ENCODE measurements around the gene ZNF516. TPM values are rescaled to one million over a fixed set of nuclear protein-coding genes. Genes with fewer than 3 reads are reported as not detected.

Gene ZNF516
- total and polyA plus RNA-seq, 10 of the 15 experiments (the other 5 are each of a cell fraction or from before 2014, with no cell fraction given), result 2.0 to 32.0 (median 8.3) TPM

DNA sequence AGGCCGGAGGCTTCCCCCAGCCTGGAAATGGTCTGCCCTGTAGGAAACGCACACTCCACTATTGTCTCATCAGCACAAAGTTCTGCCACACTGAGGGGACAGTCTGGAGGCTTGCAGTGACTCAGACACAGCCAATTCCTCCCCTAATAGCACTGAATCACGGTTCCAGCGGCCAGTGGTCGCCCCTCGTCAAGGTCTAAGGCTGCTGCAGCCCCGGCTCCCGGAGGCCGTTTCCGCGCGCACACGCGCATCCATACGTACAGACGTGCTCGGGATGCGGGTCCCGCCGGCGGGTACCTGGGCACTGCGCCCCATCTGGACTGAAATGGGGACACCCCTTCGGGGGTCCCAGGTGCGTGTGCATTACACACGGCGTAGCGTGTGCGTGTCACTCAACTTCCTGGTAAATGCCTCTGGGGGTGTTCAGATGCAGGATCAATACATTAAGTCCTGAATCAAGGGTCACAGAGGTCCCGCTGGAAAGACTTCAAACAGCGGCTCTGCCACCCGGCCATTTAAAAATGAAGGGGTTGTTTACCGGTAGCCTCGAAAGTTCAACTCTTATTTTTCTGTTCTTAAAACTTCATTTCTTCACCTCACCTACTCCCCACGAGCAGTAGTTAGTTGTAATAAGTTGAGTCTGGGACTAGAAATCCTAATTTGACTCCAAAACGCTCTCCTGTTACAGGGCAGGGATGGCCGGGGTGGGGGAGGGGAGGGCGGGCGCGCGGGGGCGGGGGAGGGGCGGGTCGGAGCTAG lies 572 bp upstream of the ZNF516 start:
- DNase-seq (ENCODE audit: low read depth, low spot score), result no peak
- ChIA-PET SMC1A (ENCODE audit: uncharacterized antibody, unreplicated experiment) (no interaction called here), POLR2A (no interaction called here), CTCF (no interaction called here), RAD21 (ENCODE audit: unreplicated experiment) (no interaction called here)
- peak overlapping the region; percentile 88 for H3K27ac ChIP-seq (ENCODE audit: control insufficient read depth, insufficient read depth)
- FAIRE-seq, result no peak
- peak; percentile 22 for ATAC-seq
- H3K27me3 ChIP-seq (replicated peaks in 1 of 2; ENCODE audit: control insufficient read depth in 2 of 2, insufficient read depth in 2 of 2, low read length in 1 of 2), result no peaks in the 10 kb centered on the region
- H4K20me1 ChIP-seq (ENCODE audit: control insufficient read depth, insufficient read depth), result no peaks in the 10 kb centered on the region
- BruUV-seq (replicated peaks), result no TSS peak
- in situ Hi-C loops (cut with MboI) (no loop called here), intact Hi-C loops (cut with micrococcal nuclease; ENCODE audit: unreplicated experiment) (loop anchor here (10.0 kb wide), 3 partner anchors 329 to 2001 kb away; partner anchors contain the start of genes CNDP2 and ZNF236)
- H2AFZ ChIP-seq (ENCODE audit: control insufficient read depth, low read depth, low read length), result peak overlapping the region; percentile 87
- H3K9ac ChIP-seq (ENCODE audit: control insufficient read depth, insufficient read depth, low read length), result peak overlapping the region; percentile 89
- WGBS (ENCODE audit: insufficient coverage, insufficient replicate concordance, low lambda C conversion rate, missing lambda C conversion rate), result 26% methylated on average over 33 of the region's 43 CpGs
- no peaks in the 10 kb centered on the region for H3K36me3 ChIP-seq (ENCODE audit: control insufficient read depth in 2 of 2, insufficient read depth in 2 of 2, low read length in 1 of 2)
- H3K4me1 ChIP-seq (ENCODE audit: control insufficient read depth, insufficient read depth, low read length), result peaks cover 9% of the 10 kb centered on the region; the same call in 1 of the 2 replicates
- peaks cover 35% of the 10 kb centered on the region for H3K79me2 ChIP-seq (ENCODE audit: control insufficient read depth, insufficient read depth, low read length)
- H3K4me2 ChIP-seq (ENCODE audit: control insufficient read depth, insufficient read depth), result peak overlapping the region; percentile 96
- no peaks in the 10 kb centered on the region for H3K9me3 ChIP-seq (replicated peaks; ENCODE audit: control insufficient read depth, insufficient read depth, low read length)
- peak overlapping the region; percentile 73 for H3K4me3 ChIP-seq
- no peak for TF ChIP-seq CREM (IDR thresholded peaks at IDR 0.05; ENCODE audit: low read depth)
- peak; percentile 33 for TF ChIP-seq IKZF1 (conservative IDR thresholded peaks at IDR 0.05)
- TF ChIP-seq, protein P1, sequence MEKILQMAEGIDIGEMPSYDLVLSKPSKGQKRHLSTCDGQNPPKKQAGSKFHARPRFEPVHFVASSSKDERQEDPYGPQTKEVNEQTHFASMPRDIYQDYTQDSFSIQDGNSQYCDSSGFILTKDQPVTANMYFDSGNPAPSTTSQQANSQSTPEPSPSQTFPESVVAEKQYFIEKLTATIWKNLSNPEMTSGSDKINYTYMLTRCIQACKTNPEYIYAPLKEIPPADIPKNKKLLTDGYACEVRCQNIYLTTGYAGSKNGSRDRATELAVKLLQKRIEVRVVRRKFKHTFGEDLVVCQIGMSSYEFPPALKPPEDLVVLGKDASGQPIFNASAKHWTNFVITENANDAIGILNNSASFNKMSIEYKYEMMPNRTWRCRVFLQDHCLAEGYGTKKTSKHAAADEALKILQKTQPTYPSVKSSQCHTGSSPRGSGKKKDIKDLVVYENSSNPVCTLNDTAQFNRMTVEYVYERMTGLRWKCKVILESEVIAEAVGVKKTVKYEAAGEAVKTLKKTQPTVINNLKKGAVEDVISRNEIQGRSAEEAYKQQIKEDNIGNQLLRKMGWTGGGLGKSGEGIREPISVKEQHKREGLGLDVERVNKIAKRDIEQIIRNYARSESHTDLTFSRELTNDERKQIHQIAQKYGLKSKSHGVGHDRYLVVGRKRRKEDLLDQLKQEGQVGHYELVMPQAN (conservative IDR thresholded peaks at IDR 0.05), result peak; percentile 26; the same call in 1 of the 2 replicates
- TF ChIP-seq, protein P2, sequence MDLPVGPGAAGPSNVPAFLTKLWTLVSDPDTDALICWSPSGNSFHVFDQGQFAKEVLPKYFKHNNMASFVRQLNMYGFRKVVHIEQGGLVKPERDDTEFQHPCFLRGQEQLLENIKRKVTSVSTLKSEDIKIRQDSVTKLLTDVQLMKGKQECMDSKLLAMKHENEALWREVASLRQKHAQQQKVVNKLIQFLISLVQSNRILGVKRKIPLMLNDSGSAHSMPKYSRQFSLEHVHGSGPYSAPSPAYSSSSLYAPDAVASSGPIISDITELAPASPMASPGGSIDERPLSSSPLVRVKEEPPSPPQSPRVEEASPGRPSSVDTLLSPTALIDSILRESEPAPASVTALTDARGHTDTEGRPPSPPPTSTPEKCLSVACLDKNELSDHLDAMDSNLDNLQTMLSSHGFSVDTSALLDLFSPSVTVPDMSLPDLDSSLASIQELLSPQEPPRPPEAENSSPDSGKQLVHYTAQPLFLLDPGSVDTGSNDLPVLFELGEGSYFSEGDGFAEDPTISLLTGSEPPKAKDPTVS (IDR thresholded peaks at IDR 0.05; ENCODE audit: low read depth, low read length), result no peak
- no peak for TF ChIP-seq HCFC1 (IDR thresholded peaks at IDR 0.05; ENCODE audit: low read length)
- peak; percentile 44; the same call in 1 of the 2 replicates for TF ChIP-seq DPF2 (IDR thresholded peaks at IDR 0.05)
- TF ChIP-seq, protein P3, sequence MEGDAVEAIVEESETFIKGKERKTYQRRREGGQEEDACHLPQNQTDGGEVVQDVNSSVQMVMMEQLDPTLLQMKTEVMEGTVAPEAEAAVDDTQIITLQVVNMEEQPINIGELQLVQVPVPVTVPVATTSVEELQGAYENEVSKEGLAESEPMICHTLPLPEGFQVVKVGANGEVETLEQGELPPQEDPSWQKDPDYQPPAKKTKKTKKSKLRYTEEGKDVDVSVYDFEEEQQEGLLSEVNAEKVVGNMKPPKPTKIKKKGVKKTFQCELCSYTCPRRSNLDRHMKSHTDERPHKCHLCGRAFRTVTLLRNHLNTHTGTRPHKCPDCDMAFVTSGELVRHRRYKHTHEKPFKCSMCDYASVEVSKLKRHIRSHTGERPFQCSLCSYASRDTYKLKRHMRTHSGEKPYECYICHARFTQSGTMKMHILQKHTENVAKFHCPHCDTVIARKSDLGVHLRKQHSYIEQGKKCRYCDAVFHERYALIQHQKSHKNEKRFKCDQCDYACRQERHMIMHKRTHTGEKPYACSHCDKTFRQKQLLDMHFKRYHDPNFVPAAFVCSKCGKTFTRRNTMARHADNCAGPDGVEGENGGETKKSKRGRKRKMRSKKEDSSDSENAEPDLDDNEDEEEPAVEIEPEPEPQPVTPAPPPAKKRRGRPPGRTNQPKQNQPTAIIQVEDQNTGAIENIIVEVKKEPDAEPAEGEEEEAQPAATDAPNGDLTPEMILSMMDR (IDR thresholded peaks at IDR 0.05 in 2 of 3, conservative IDR thresholded peaks at IDR 0.05 in 1 of 3; ENCODE audit: control insufficient read depth in 2 of 3, extremely low read depth in 1 of 3, insufficient read depth in 1 of 3, low read depth in 3 of 3, low read length in 3 of 3), result 0 out of 6 replicates have a peak, but pooled peaks of 1 of the 3 experiments have one; percentile 10
- TF ChIP-seq SUPT20H (IDR thresholded peaks at IDR 0.05; ENCODE audit: borderline replicate concordance, control insufficient read depth, low read depth, low read length), result no peak
- TF ChIP-seq EGR1 (IDR thresholded peaks at IDR 0.05; ENCODE audit: borderline replicate concordance in 1 of 2, low read depth in 2 of 2, low read length in 2 of 2), result no peak
- TF ChIP-seq RUNX3 (IDR thresholded peaks at IDR 0.05; ENCODE audit: low read length), result 0 out of 2 replicates have a peak, but pooled peaks have one; percentile 5
- no peak for TF ChIP-seq LARP7 (IDR thresholded peaks at IDR 0.05)
- TF ChIP-seq BCL11A (IDR thresholded peaks at IDR 0.05; ENCODE audit: low read depth, low read length), result no peak
- TF ChIP-seq RELA (IDR thresholded peaks at IDR 0.05; ENCODE audit: borderline replicate concordance, partially characterized antibody), result no peak
- no peak for TF ChIP-seq PAX5 (IDR thresholded peaks at IDR 0.05; ENCODE audit: borderline replicate concordance, low read depth, low read length)
- TF ChIP-seq BRCA1 (IDR thresholded peaks at IDR 0.05; ENCODE audit: low read depth, low read length), result no peak
- no peak for TF ChIP-seq ZBTB33 (IDR thresholded peaks at IDR 0.05)
- no peak for TF ChIP-seq NR2C2 (IDR thresholded peaks at IDR 0.05; ENCODE audit: borderline replicate concordance, control insufficient read depth, insufficient read length, low read depth)

All from GM12878 (cell line).